IMR-90 (cell line): Measurements from ENCODE around the gene TCERG1L. TPM values are rescaled to one million over a fixed set of nuclear protein-coding genes. Genes with fewer than 3 reads are reported as not detected.

ENCODE experiments used
- ATAC-seq: fragments of 200-7000 bp; cut with Tn5 transposase; 2 replicates; pipeline ENCODE4 v1.9.1; 2020; ENCODE audit warnings: low read depth, mild to moderate bottlenecking, moderate library complexity
- BruUV-seq: library from RNA; stranded (reverse); fragments of 400-500 nt; replicated peaks from 2 replicates; lab custom pipeline; 2021; lab: Mats Ljungman, UMichigan
- CTCF ChIA-PET: fragments of 300-600 bp; formaldehyde crosslinking; extraction: SDS; loops from one replicate; lab custom pipeline; 2021; ENCODE audit warnings: antibody characterized with exemption; lab: Yijun Ruan, JAX
- POLR2A ChIA-PET: fragments of 300-600 bp; sonication (Branson Sonifier 250); formaldehyde crosslinking; loops from one replicate; lab custom pipeline; 2022; ENCODE audit warnings: antibody characterized with exemption; ENCODE audit not compliant: unreplicated experiment; lab: Charles Lee
- DNase-seq: peaks from one replicate; pipeline ENCODE4 v3.0.0; 2013
- H2AFZ ChIP-seq: replicated peaks from 2 replicates; pipeline ENCODE3; 2013; ENCODE audit warnings: low read length, mild to moderate bottlenecking; ENCODE audit not compliant: poor library complexity
- H2AK5ac ChIP-seq: 2 replicates; pipeline ENCODE4 v1.6.1; 2013; ENCODE audit warnings: low read depth, low read length, inconsistent platforms
- H2AK9ac ChIP-seq: replicated peaks from 2 replicates; pipeline ENCODE3; 2013; ENCODE audit warnings: mild to moderate bottlenecking, low read depth, low read length, moderate library complexity; ENCODE audit not compliant: poor library complexity
- H2BK120ac ChIP-seq: 2 replicates; pipeline ENCODE4 v1.6.1; 2013; ENCODE audit warnings: low read depth, low read length, inconsistent platforms
- H2BK15ac ChIP-seq: 3 replicates; pipeline ENCODE4 v1.6.1; 2013; ENCODE audit warnings: low read depth, low read length, inconsistent platforms
- H2BK20ac ChIP-seq: 2 replicates; pipeline ENCODE4 v1.6.1; 2013; ENCODE audit warnings: low read depth, mild to moderate bottlenecking, inconsistent platforms, low read length, moderate library complexity
- H2BK5ac ChIP-seq: 2 replicates; pipeline ENCODE4 v1.6.1; 2013; ENCODE audit warnings: mild to moderate bottlenecking, low read depth, low read length, inconsistent platforms; ENCODE audit not compliant: poor library complexity, severe bottlenecking
- H3K14ac ChIP-seq: replicated peaks from 2 replicates; pipeline ENCODE4 v1.6.1; 2013; ENCODE audit warnings: low read depth, low read length, inconsistent platforms
- H3K18ac ChIP-seq: 2 replicates; pipeline ENCODE4 v1.6.1; 2013; ENCODE audit warnings: low read depth, low read length, control low read depth
- H3K23ac ChIP-seq: 2 replicates; pipeline ENCODE4 v1.6.1; 2013; ENCODE audit warnings: low read depth, low read length, inconsistent platforms
- H3K27ac ChIP-seq: 2 replicates; pipeline ENCODE4 v1.5.1; 2013; ENCODE audit warnings: mild to moderate bottlenecking, control low read depth, low read length; ENCODE audit not compliant: insufficient read depth
- H3K27me3 ChIP-seq: 2 replicates; pipeline ENCODE4 v1.6.1; 2013; ENCODE audit warnings: low read length; ENCODE audit not compliant: control insufficient read depth, insufficient read depth
- H3K36me3 ChIP-seq: 2 replicates; pipeline ENCODE4 v1.6.1; 2013; ENCODE audit warnings: low read length, mixed read lengths; ENCODE audit not compliant: control insufficient read depth, insufficient read depth
- H3K4ac ChIP-seq: 2 replicates; pipeline ENCODE4 v1.6.1; 2013; ENCODE audit warnings: low read depth, low read length, inconsistent platforms
- H3K4me1 ChIP-seq: 2 replicates; pipeline ENCODE4 v1.6.1; 2013; ENCODE audit warnings: low read length, mixed read lengths; ENCODE audit not compliant: control insufficient read depth, insufficient read depth
- H3K4me2 ChIP-seq: 2 replicates; pipeline ENCODE4 v1.6.1; 2013; ENCODE audit warnings: low read depth, mild to moderate bottlenecking, control low read depth, low read length, moderate library complexity
- H3K4me3 ChIP-seq: 2 replicates; pipeline ENCODE4 v1.5.1; 2013; ENCODE audit warnings: low read depth, mild to moderate bottlenecking, control low read depth, low read length, moderate library complexity; ENCODE audit not compliant: insufficient read depth
- H3K56ac ChIP-seq: 2 replicates; pipeline ENCODE4 v1.6.1; 2013; ENCODE audit warnings: low read length, inconsistent platforms; ENCODE audit not compliant: insufficient read depth; ENCODE audit errors: extremely low read depth
- H3K79me1 ChIP-seq, 2 experiments: 2 replicates each; pipeline ENCODE4 v1.6.1; 2013; ENCODE audit warnings: low read length in 2 of 2, inconsistent platforms in 1 of 2, low read depth in 1 of 2
- H3K9ac ChIP-seq: 2 replicates; pipeline ENCODE4 v1.6.1; 2013; ENCODE audit warnings: low read depth, low read length, control low read depth
- H3K9me1 ChIP-seq: 2 replicates; pipeline ENCODE4 v1.6.1; 2013; ENCODE audit warnings: low read length, inconsistent platforms; ENCODE audit not compliant: insufficient read depth
- H3K9me3 ChIP-seq: 2 replicates; pipeline ENCODE4 v1.6.1; 2013; ENCODE audit warnings: low read length; ENCODE audit not compliant: control insufficient read depth, insufficient read depth
- H4K20me1 ChIP-seq: 2 replicates; pipeline ENCODE4 v1.6.1; 2013; ENCODE audit warnings: low read length, inconsistent platforms; ENCODE audit not compliant: insufficient read depth
- H4K5ac ChIP-seq: 2 replicates; pipeline ENCODE4 v1.6.1; 2013; ENCODE audit warnings: mild to moderate bottlenecking, low read depth, low read length, control low read depth
- H4K8ac ChIP-seq, 2 experiments: 2 replicates each; pipeline ENCODE4 v1.6.1; 2013; ENCODE audit warnings: low read depth in 2 of 2, low read length in 2 of 2, control low read depth in 1 of 2, inconsistent platforms in 1 of 2
- H4K91ac ChIP-seq: 2 replicates; pipeline ENCODE4 v1.6.1; 2013; ENCODE audit warnings: low read depth, low read length, inconsistent platforms; ENCODE audit not compliant: insufficient read depth
- CHD1 ChIP-seq: IDR thresholded peaks from 2 replicates; pipeline ENCODE4 v1.6.1; 2012; ENCODE audit warnings: low read depth, low read length, improper control_type of control experiment
- POLR2A ChIP-seq: IDR thresholded peaks from 2 replicates; pipeline ENCODE4 v1.6.1; 2012; ENCODE audit warnings: mild to moderate bottlenecking, low read depth, low read length
- RAD21 ChIP-seq: IDR thresholded peaks from 2 replicates; pipeline ENCODE4 v1.6.1; 2012; ENCODE audit warnings: low read length, improper control_type of control experiment
- WGBS, 2 experiments: methylation state at CpG; one replicate each; pipeline versions ENCODE4 v1.1.5 to v1.1.7; 2013; ENCODE audit warnings: missing lambda C conversion rate in 2 of 2; ENCODE audit not compliant: insufficient read length in 1 of 2; ENCODE audit errors: extremely low coverage in 2 of 2; 5-methylcytosine and 5-hydroxymethylcytosine counted together
- dilution Hi-C: fragments of 300-500 bp; cut with HindIII; formaldehyde crosslinking; loops from one replicate; pipeline ENCODE4 v1.14.3; 2018; ENCODE audit warnings: low sequenced_read_pairs; ENCODE audit not compliant: unreplicated experiment
- in situ Hi-C: fragments of 300-500 bp; cut with MboI; formaldehyde crosslinking; loops from 3 replicates; pipeline ENCODE4 v1.14.3; 2019; ENCODE audit warnings: low sequenced_read_pairs, inconsistent platforms, mixed read lengths
- intact Hi-C: fragments of 100-400 bp; cut with micrococcal nuclease; formaldehyde crosslinking; loops from 2 replicates; pipeline ENCODE4 v1.10.0; 2022
- polyA plus RNA-seq, 3 experiments: library from polyadenylated mRNA; depleted of rRNA; stranded (reverse); fragments of >200 nt; gene quantifications; 2 replicates each; pipeline ENCODE4 v1.2.3, GENCODE V29; 2012; ENCODE audit warnings: low replicate concordance in 1 of 3
- total RNA-seq: library from RNA; depleted of rRNA; stranded (reverse); fragments of >200 nt; gene quantifications from 2 replicates; pipeline ENCODE4 v1.2.3, GENCODE V29; 2012

The TCERG1L gene
- total and polyA plus RNA-seq, 2 of the 4 experiments (the other 2 are of a cell fraction): not detected

DNA sequence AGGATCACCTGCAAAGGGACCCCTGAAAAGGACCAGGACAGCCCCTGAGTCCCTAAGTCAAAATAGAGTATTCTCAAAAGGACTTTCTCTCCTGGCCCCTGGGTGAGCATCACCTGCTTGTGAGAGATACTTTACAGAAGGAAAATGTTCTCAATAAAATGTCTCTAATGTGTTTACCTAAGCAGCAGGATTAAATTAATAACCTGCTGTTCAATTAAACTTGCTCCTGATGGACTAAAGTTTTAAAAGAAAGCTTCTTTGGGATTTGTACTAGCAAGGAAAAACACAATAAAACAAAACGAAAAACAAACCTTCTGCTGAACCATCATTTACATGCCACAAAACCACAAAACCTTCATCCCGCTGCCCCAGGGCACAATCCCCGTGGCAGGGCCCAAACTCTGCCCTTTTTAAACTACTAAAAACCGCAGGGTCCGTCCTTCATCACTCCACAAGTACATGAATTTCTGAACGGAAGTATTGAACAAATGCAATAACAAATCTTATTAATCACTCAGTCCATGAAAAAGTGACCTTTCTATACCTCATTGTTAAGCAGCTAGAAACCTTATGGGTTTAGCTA lies 197.7 kb downstream of the TCERG1L start:
- intact Hi-C loops (no loop called here), dilution Hi-C loops (no loop called here), in situ Hi-C loops (no loop called here)
- Histone ChIP-seq H4K20me1 (no peaks in the 10 kb centered on the region), H3K4ac (no peak overlapping the region), H4K8ac (no peak overlapping the region), H3K9me1 (no peaks in the 10 kb centered on the region), H2AFZ (no peak overlapping the region), H2BK15ac (no peak overlapping the region), H4K5ac (no peak overlapping the region), H2BK20ac (no peak overlapping the region), H3K4me3 (no peak overlapping the region), H3K79me1 (no peaks in the 10 kb centered on the region), H3K23ac (no peak overlapping the region), H3K9ac (no peak overlapping the region), H3K56ac (no peak overlapping the region), H2BK5ac (no peak overlapping the region), H3K27me3 (no peaks in the 10 kb centered on the region), H2AK5ac (no peak overlapping the region), H3K18ac (no peak overlapping the region), H3K14ac (no peak overlapping the region), H3K4me1 (no peaks in the 10 kb centered on the region), H2AK9ac (no peak overlapping the region), H2BK120ac (no peak overlapping the region), H3K36me3 (no peaks in the 10 kb centered on the region), H3K9me3 (peaks cover 48% of the 10 kb centered on the region), H3K4me2 (no peak overlapping the region), H4K91ac (no peak overlapping the region), H3K27ac (no peak overlapping the region)
- no TSS peak for BruUV-seq
- DNase-seq (no peak), ATAC-seq (no peak)
- no CpG with 5 or more reads among the region's 6 CpGs for WGBS, 2 experiments
- POLR2A ChIA-PET: no interaction called here
- CTCF ChIA-PET: no interaction called here
- TF ChIP-seq POLR2A (no peak), CHD1 (no peak), RAD21 (no peak)
